Vagina (tissue), 2 donors: Measurements from ENCODE around the gene TRMT2A. TPM values are rescaled to one million over a fixed set of nuclear protein-coding genes. Genes with fewer than 3 reads are reported as not detected.

Experiments used
- DNase-seq, 2 donors: peaks; one replicate each; pipeline ENCODE4 v3.0.0-alpha.2; 2017; ENCODE audit errors: extremely low spot score in 2 of 2
- H3K27ac ChIP-seq: fragments of 200-600 bp; sonication (generic); one replicate; pipeline ENCODE4 v1.5.1; 2019
- H3K27me3 ChIP-seq: fragments of 200-600 bp; sonication (generic); one replicate; pipeline ENCODE4 v1.5.1; 2019
- H3K36me3 ChIP-seq, 2 donors: fragments of 200-600 bp; sonication (generic); one replicate each; pipeline ENCODE4 v1.5.1; 2017 to 2019
- H3K4me1 ChIP-seq: fragments of 200-600 bp; sonication (generic); one replicate; pipeline ENCODE4 v1.5.1; 2019
- H3K4me3 ChIP-seq, 2 donors: fragments of 200-600 bp; sonication (generic); 1 replicate in 1 of 2; 2 replicates in 1 of 2; pipeline ENCODE4 v1.5.1; 2016 to 2019
- H3K9me3 ChIP-seq: fragments of 200-600 bp; sonication (generic); one replicate; pipeline ENCODE4 v1.5.1; 2019
- POLR2A ChIP-seq, 2 donors: fragments of 450-650 bp; IDR thresholded peaks; one replicate each; pipeline ENCODE4 v1.6.1; 2017; ENCODE audit warnings: antibody characterized with exemption in 2 of 2, mild to moderate bottlenecking in 2 of 2, moderate library complexity in 2 of 2
- POLR2AphosphoS5 ChIP-seq, 2 donors: sonication (generic); formaldehyde crosslinking; IDR thresholded peaks; one replicate each; pipeline ENCODE4 v1.9.0; 2017; ENCODE audit warnings: antibody characterized with exemption in 2 of 2, mild to moderate bottlenecking in 2 of 2, low read depth in 1 of 2; ENCODE audit not compliant: insufficient read depth in 1 of 2
- intact Hi-C: fragments of 100-400 bp; cut with DNase I; formaldehyde crosslinking; loops from one replicate; pipeline ENCODE4 v1.15.1; 2023
- total RNA-seq: library from RNA; depleted of rRNA; stranded (reverse); fragments of >200 nt; gene quantifications from one replicate; pipeline ENCODE4 v1.2.3, GENCODE V29; 2016
- TF ChIP-seq, protein P1 (sequence below), 3 experiments: fragments of 450-650 bp in 2 of 3; fragments of 200-600 bp in 1 of 3; sonication (generic) in 1 of 3; IDR thresholded peaks; one replicate each; pipeline ENCODE4 v1.5.1; 2017 to 2019; ENCODE audit warnings: antibody characterized with exemption in 3 of 3, mild to moderate bottlenecking in 2 of 3, moderate library complexity in 2 of 3

The TRMT2A gene
- total RNA-seq, 1 donor from 2014 or later: 66.5 TPM

DNA sequence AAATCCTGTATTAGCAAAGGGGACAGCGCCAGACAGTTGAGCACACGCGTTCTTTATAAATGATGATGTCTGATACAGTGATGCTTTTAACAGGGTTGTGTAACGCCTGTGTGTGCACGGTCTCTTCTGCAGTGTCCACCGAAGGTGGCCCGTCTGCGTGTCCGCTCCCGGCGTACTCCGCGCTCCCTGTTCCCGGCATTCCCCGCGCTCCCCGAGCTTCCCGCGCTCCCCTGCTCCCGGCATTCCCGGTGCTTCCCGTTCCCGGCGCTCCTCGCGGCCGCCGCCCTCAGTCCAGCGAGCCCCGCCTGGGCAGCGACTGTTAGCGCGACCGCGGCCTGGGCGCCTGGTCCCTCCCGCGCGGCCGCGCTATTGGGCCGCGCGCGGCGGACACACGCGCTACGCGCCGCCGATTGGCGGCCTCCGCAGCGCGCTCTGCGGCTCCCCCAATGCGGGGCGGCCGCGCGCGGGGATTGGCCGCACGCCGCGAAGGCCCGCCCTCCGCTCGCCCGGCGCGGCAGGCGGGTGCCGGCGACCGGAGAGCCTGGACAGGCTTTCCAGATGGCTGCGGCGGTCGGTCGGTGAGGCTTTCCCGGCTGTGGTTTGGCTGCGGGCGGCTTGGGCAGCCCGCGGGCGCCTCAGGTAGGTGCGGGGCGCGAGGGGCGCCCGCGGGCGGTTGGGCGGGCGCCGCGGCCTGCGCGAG is 37.1 kb downstream of the TRMT2A start, which contains the start of gene DGCR8:
DGCR8 (plus strand) TSS at position 497 of the 700 bp plus-strand sequence. CDS start 5,723 bp downstream, outside the sequence.
- Histone ChIP-seq H3K27me3 (no peaks in the 10 kb centered on the region), H3K9me3 (no peaks in the 10 kb centered on the region), H3K4me3 (peak within 1 kb of the TSS; percentile 76 to 79), H3K36me3 (no peaks in the 10 kb centered on the region), H3K4me1 (peaks cover 51% of the 10 kb centered on the region), H3K27ac (peak within 1 kb of the TSS; percentile 81)
- DNase-seq: peak in 1 of 2 donors; percentile 93
- peak in 1 of 2 donors; percentile 12 for TF ChIP-seq POLR2A (IDR thresholded peaks at IDR 0.05)
- TF ChIP-seq, protein P1, sequence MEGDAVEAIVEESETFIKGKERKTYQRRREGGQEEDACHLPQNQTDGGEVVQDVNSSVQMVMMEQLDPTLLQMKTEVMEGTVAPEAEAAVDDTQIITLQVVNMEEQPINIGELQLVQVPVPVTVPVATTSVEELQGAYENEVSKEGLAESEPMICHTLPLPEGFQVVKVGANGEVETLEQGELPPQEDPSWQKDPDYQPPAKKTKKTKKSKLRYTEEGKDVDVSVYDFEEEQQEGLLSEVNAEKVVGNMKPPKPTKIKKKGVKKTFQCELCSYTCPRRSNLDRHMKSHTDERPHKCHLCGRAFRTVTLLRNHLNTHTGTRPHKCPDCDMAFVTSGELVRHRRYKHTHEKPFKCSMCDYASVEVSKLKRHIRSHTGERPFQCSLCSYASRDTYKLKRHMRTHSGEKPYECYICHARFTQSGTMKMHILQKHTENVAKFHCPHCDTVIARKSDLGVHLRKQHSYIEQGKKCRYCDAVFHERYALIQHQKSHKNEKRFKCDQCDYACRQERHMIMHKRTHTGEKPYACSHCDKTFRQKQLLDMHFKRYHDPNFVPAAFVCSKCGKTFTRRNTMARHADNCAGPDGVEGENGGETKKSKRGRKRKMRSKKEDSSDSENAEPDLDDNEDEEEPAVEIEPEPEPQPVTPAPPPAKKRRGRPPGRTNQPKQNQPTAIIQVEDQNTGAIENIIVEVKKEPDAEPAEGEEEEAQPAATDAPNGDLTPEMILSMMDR (IDR thresholded peaks at IDR 0.05): no peak
- peak; percentile 79 to 92 for TF ChIP-seq POLR2AphosphoS5 (IDR thresholded peaks at IDR 0.05; ENCODE audit: insufficient read depth in 1 of 2, low read depth in 1 of 2)
- intact Hi-C loops: loop anchor here (2.0 to 5.0 kb wide), 3 partner anchors 49 to 58 kb away; partner anchors contain the start of genes TANGO2 and ZDHHC8

DNA sequence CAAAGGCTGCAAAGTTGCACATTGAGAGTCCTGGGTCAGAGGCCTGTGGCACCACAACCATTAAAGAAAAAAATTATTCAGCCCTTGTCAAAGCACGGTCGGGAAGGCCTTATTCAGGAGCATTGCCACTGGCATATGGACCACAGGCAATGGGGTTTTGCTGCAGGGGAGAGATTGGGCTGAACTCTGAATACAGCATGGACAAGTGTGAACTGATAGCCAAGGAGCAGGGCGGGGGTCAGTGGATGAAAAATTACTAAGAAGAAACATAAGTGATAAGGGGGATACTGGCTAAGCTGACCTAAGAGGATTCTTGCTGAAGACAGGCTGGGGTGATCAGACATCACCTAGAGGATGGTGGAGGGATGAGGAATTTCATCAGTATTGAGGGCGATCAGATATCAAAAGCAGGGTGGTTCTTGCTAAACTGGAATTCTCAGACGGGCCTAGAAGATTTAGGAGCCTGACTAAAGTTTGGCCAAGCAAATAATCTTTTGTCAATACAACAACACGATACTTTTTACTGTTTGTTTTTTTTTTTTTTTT is 40.3 kb downstream of the TRMT2A start:
- H3K4me3 ChIP-seq: no peak overlapping the region
- no peaks in the 10 kb centered on the region for H3K27me3 ChIP-seq
- no peaks in the 10 kb centered on the region for H3K9me3 ChIP-seq
- peaks cover 19% of the 10 kb centered on the region for H3K4me1 ChIP-seq
- no peak for DNase-seq
- no peaks in the 10 kb centered on the region for H3K36me3 ChIP-seq
- TF ChIP-seq POLR2A (IDR thresholded peaks at IDR 0.05) (no peak), POLR2AphosphoS5 (IDR thresholded peaks at IDR 0.05; ENCODE audit: insufficient read depth in 1 of 2, low read depth in 1 of 2) (no peak)
- TF ChIP-seq, protein P1 (IDR thresholded peaks at IDR 0.05): no peak
- intact Hi-C loops: loop anchor here (5.0 kb wide), 1 partner anchor 54 kb away; the partner anchor contains the start of gene TANGO2
- H3K27ac ChIP-seq: no peak overlapping the region

DNA sequence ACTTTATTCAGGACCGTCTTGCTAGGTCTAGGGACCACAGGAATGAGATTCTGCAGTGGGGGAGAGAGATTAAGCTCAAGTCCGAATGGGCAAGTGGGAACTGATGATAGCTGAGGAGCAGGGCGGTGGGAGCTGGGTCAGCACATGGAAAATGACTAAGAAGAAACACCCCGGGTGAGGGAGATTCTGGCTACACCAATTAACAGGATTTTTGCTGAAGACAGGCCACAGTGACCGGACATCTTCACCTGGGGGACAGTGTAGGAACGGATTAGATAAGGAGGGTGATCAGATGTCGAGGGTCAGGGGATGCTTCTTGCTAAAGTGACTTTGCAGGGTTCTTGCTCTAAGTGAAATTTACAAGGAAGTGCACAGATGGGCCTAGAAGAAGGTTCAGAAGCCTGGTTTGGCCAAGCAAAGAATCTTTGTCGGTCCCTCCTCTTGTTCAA is 45.5 kb downstream of the TRMT2A start:
- TF ChIP-seq, protein P1 (IDR thresholded peaks at IDR 0.05): no peak
- no peak for TF ChIP-seq POLR2AphosphoS5 (IDR thresholded peaks at IDR 0.05; ENCODE audit: insufficient read depth in 1 of 2, low read depth in 1 of 2)
- TF ChIP-seq POLR2A (IDR thresholded peaks at IDR 0.05): no peak
- intact Hi-C loops: no loop called here

DNA sequence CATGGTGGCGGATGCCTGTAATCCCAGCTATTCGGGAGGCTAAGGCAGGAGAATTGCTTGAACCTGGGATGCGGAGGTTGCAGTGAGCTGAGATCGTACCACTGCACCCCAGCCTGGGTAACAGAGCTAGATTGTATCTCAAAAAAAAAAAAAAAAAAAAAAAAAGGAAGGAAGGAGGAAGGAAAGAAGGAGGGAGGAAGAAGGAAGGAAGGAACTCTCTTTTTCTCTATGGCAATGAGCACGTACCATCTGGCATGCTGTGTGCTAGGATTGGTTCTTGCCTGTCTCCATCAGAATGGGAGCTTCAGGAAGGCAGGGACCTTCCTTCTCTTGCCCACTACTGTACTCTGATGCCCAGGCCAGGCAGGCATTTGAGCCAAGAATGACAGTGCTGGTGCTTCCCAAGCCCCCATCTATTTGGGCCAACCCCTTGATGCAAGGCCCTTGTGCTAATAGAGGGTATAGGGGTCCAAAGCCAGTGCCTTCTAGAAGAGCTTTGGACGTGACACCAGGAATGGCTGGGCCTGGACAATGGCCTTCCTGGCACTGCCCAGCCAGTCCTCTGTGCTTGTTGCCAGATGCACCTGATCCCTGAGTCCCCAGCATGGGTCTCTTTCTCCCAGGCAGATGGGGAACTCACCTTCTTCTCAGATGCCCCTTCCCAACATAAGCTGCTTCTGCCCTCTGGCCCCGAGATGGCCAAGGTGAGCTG is 47.5 kb downstream of the TRMT2A start:
- intact Hi-C loops: no loop called here

More for the DNA sequence above, 45.5 kb downstream of the TRMT2A start:
- H3K4me1 ChIP-seq: no peaks in the 10 kb centered on the region
- H3K27me3 ChIP-seq: no peaks in the 10 kb centered on the region
- DNase-seq: no peak
- H3K27ac ChIP-seq: no peak overlapping the region
- no peaks in the 10 kb centered on the region for H3K36me3 ChIP-seq
- H3K9me3 ChIP-seq: no peaks in the 10 kb centered on the region
- H3K4me3 ChIP-seq: no peak overlapping the region

More for the DNA sequence above, 47.5 kb downstream of the TRMT2A start:
- Histone ChIP-seq H3K27ac (no peak overlapping the region), H3K36me3 (no peaks in the 10 kb centered on the region), H3K27me3 (no peaks in the 10 kb centered on the region), H3K9me3 (no peaks in the 10 kb centered on the region), H3K4me1 (no peaks in the 10 kb centered on the region), H3K4me3 (no peak overlapping the region)
- TF ChIP-seq POLR2AphosphoS5 (IDR thresholded peaks at IDR 0.05; ENCODE audit: insufficient read depth in 1 of 2, low read depth in 1 of 2): no peak
- TF ChIP-seq, protein P1 (IDR thresholded peaks at IDR 0.05): no peak
- DNase-seq: peak in 1 of 2 donors; percentile 84
